Activated CD4-positive, alpha-beta T cell treated with anti-CD3 and anti-CD28 coated beads, Interleukin-2, amount 50 U/mL, for 4 hours (primary cell): ENCODE measurements around the gene BICDL1.
A peak's percentile ranks its signal among the peaks of the same experiment; 100 is the strongest.
"Not testable (repeated sequence)": the region's sequence is repeated elsewhere in the genome, so short reads cannot be mapped to it uniquely, and the experiment has no call there.

Source experiments
- DNase-seq, 2 experiments: peaks; one replicate each; pipeline ENCODE4 v3.0.0-alpha.2; 2020

BICDL1 gene, protein sequence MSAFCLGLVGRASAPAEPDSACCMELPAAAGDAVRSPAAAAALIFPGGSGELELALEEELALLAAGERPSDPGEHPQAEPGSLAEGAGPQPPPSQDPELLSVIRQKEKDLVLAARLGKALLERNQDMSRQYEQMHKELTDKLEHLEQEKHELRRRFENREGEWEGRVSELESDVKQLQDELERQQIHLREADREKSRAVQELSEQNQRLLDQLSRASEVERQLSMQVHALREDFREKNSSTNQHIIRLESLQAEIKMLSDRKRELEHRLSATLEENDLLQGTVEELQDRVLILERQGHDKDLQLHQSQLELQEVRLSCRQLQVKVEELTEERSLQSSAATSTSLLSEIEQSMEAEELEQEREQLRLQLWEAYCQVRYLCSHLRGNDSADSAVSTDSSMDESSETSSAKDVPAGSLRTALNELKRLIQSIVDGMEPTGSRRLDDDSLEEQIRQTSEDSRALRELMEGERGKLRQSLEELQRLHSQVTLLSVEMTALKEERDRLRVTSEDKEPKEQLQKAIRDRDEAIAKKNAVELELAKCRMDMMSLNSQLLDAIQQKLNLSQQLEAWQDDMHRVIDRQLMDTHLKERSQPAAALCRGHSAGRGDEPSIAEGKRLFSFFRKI

DNA sequence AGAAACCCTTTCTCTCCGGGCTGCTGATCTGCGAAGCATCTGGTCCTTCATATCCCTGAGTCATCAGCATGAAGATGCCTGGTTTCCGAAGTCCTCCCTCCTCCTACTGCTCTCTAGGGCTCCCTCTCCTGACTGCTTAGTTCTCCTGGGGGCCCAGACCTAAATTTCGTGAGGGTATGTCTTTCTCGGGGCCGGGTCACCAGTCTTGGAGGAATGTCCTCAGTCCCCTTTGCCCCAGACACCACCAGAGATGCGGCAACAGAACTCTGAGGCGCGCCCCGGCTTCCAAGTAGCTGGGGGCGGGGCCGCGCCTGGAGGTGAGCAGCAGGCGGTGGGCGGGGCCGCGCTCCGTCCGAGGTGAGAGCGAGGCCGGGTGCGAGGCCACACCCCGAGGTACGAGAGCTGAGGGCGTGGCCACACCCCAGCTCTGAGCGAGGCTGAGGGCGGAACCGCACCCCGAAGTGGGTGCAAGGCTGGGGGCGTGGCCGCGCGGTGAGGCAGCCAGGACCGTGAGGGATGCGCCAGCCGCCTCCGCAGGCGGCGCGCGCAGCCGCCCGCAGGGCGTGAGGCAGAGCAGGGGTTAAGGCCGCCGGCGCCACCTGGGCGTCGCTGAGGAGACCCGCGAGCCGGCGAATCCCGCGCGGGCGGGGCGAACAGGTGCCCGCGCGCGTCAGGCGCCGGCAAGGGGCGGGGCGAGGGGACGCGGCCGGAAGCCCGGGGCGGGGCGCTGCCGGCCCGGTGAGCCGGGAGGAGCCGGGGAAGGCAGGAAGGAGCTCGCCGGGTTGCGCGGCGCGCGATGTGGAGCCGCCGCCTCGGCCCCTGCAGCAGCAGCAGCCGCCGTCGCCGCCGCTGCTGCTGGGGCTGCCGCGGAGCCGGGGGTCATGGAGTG lies at the start of gene BICDL1:
Gene BICDL1 (plus strand): TSS at position 765 of the 889 bp plus-strand sequence. CDS start 633 bp downstream, outside the sequence.
- peak; percentile 97 to 98 for DNase-seq

DNA sequence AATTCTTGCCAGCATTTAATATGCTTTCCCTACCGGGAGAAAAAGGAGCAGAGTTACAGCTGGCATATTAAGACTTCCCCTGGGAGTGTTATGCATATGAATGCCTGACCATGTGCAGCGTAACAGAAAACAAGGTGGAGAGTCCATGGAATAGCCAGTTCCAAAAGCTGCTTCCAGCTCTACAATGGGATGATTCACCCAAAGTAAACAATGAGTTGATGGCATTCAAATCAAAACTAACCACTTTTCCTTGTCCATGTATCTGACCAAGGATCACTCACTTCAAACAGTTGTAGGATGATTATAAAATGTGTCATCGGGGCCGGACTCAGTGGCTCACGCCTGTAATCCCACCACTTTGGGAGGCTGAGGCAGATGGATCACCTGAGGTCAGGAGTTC lies 48.1 kb upstream of the BICDL1 start:
- no peak for DNase-seq

DNA sequence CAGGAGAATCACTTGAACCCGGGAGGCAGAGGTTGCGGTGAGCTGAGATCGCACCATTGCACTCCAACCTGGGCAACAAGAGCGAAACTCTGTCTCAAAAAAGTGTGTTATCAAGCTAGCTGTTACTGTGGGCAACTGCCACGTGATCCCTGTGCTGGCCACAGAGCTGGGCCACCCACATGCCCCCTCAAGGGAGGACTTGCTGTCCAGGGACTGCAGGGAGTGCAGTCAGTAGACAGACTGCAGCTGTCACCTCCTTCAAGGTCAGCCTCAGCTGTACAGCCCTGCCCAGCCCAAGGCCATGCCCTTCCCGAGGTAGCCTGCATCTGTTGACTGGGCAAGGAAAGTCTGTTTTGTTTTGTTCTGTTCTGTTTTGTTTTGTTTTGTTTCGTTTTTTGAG lies 46.6 kb upstream of the BICDL1 start:
- DNase-seq, result no peak

DNA sequence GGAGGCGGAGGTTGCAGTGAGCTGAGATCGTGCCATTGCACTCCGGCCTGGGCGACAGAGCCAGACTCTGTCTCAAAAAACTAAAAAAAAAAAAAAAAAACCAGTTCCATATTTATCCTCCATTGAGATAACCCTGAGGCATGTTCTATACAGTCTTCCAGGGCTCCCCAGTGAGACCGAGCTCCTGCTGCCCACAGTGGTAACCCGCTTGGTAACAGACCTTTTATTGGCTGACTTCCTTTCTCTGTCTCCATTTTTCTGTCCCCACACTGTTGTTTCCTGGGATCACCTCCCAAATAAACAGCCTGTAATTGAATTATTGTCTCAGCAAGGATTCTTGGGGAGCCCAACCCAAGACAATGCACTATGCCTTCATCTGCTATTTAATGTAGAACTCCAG lies 42.8 kb upstream of the BICDL1 start:
- no peak for DNase-seq

GRCh38 chr12:119949145-119949544 lies 39.9 kb upstream of the BICDL1 start:
- no peak for DNase-seq

- no peak for DNase-seq
Observed at GRCh38 chr12:119949594-119949993, 39.4 kb upstream of the BICDL1 start.

GRCh38 chr12:119956047-119956446 lies 33.0 kb upstream of the BICDL1 start:
- no peak for DNase-seq

GRCh38 chr12:119957135-119957534 lies 31.9 kb upstream of the BICDL1 start:
- no peak for DNase-seq

- no peak for DNase-seq
Observed at GRCh38 chr12:119959435-119959834, 29.6 kb upstream of the BICDL1 start.

DNA sequence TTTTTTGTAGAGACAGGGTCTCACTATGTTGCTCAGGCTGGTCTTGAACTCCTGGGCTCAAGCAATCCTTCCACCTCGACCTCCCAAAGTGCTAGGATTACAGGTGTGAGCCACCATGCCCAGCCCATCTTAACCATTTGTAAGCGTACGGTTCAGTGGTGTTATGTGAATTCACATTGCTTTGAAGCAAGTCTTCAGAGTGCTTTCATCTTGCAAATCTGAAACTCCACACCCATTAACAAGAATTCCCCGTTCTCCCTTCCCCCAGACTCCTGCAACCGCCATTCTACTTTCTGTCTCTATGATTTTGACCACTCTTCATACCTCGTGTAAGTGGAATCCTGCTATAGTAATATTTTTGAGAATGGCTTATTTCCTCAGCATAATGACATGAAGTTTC lies 24.9 kb upstream of the BICDL1 start:
- no peak for DNase-seq

- DNase-seq, result no peak
Observed at GRCh38 chr12:119964929-119965328, 24.1 kb upstream of the BICDL1 start.

- DNase-seq, result no peak
Observed at GRCh38 chr12:119980242-119980641, 8.8 kb upstream of the BICDL1 start.

DNA sequence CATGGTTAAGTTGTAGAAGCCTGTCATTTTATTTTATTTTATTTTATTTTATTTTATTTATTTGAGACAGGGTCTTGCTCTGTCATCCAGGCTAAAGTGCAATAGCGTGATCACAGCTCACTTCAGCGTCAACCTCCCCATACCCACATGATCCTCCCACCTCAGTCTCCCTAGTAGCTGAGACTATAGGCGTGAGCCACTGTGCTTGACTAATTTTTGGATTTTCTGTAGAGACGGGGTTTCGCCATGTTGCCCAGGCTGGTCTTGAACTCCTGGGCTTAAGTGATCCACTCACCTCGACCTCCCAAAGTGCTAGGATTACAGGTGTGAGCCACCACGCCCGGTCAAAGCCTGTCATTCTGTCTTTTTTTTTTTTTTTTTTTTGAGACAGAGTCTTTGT lies 8.3 kb upstream of the BICDL1 start:
- DNase-seq, result not testable (repeated sequence)

DNA sequence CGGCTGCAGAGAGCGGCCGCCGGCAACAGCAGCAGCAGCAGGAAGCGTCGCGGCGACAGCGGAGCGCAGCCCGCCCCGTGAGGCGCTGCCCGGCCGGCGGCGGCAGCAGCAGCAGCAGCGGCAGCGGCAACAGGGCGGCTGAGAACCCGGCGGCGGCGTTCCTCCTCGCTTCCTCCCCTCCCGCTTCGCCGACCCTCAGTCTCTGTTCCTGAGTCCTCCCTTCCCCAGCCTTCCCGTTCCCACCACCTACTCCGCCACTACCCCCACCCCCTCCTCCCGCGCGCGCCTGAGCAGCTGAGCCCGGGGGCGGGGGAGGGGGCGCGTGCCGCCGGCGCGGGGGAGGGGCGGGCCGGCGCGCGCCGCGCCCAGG lies 310 bp downstream of the BICDL1 start:
- peak; percentile 39 to 44 for DNase-seq

GRCh38 chr12:119989731-119990381 lies 820 bp downstream of the BICDL1 start:
- DNase-seq, result peak; percentile 45 to 46

GRCh38 chr12:119990382-119990874 lies 1.4 kb downstream of the BICDL1 start:
- no peak for DNase-seq

- no peak for DNase-seq
Observed at GRCh38 chr12:119992129-119992705, 3.2 kb downstream of the BICDL1 start.

DNA sequence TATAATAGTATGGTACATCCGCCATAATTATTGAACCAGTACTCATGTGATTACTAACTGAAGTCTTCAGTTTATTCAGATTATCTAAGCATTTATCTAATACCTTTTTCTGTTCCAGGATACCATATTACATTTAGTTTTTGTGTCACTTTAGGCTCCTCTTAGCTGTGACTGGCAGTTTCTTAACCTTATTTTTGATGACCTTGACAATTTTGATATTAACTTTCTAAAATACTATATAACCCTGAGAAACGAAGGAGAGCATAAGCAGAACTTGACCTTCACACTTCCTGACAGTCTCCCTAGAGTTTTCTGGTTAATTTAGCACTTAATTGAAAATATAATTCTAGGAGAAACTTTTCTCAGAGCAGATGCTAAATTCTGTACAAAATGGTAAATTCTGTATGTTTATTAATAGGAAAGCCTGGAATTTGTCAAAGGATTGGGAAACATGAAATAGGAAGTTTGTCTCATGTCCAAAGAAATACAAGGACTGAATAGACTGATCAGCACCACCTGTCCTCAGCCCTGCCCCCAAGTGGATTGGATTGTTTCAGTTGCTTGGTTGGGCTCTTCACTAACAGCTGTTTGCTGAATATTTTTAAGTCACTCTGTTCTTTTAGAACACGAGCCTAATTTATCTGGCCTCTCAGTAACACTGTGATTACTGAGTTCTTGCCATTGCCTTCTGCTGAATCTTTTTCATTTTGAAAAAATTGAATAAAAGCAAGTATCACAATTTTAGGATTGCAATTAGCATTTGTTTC lies 6.0 kb downstream of the BICDL1 start:
- DNase-seq, result no peak

- DNase-seq, result no peak
Observed at GRCh38 chr12:119996417-119996816, 7.4 kb downstream of the BICDL1 start.

GRCh38 chr12:119998471-119999245 lies 9.6 kb downstream of the BICDL1 start:
- DNase-seq, result no peak

DNA sequence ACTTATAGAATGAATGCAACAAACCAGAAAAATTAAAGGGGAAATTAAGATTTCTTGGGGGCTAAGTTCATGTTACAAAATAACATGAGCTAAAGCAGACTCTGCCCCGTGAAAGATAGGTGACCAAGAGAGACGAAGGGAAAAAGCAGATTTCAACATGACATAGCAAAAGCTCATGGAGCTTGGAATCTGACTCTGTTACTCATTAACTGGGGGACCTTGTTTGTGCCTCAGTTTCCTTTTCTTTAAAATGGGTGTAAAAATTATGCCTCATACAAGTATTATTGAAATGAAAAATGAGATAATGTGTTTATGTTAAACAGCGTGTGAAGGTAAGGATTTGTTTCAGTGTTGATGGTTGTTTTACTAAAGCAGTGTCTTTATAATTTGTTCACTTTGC lies 11.5 kb downstream of the BICDL1 start:
- DNase-seq, result no peak
